Measurements from ENCODE around the gene PLXDC2.
A peak's percentile ranks its signal among the peaks of the same experiment; 100 is the strongest.

PLXDC2 gene

GRCh38 chr10:19936289-19936688 lies 120.1 kb downstream of the PLXDC2 start:
- TF ChIP-seq, protein P1, sequence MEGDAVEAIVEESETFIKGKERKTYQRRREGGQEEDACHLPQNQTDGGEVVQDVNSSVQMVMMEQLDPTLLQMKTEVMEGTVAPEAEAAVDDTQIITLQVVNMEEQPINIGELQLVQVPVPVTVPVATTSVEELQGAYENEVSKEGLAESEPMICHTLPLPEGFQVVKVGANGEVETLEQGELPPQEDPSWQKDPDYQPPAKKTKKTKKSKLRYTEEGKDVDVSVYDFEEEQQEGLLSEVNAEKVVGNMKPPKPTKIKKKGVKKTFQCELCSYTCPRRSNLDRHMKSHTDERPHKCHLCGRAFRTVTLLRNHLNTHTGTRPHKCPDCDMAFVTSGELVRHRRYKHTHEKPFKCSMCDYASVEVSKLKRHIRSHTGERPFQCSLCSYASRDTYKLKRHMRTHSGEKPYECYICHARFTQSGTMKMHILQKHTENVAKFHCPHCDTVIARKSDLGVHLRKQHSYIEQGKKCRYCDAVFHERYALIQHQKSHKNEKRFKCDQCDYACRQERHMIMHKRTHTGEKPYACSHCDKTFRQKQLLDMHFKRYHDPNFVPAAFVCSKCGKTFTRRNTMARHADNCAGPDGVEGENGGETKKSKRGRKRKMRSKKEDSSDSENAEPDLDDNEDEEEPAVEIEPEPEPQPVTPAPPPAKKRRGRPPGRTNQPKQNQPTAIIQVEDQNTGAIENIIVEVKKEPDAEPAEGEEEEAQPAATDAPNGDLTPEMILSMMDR (IDR thresholded peaks at IDR 0.05; ENCODE audit: insufficient read depth, missing control alignments): no peak
- FAIRE-seq: no peak

GRCh38 chr10:19937989-19938388 lies 121.8 kb downstream of the PLXDC2 start:
- TF ChIP-seq, protein P1 (IDR thresholded peaks at IDR 0.05; ENCODE audit: insufficient read depth, missing control alignments): no peak
- FAIRE-seq (no peak), DNase-seq (ENCODE audit: insufficient read length, low spot score) (no peak)

More at GRCh38 chr10:19936289-19936688, 120.1 kb downstream of the PLXDC2 start:
- no peak for DNase-seq (ENCODE audit: insufficient read length, low spot score)

GRCh38 chr10:19941206-19941880 lies 125.1 kb downstream of the PLXDC2 start:
- TF ChIP-seq, protein P1 (IDR thresholded peaks at IDR 0.05; ENCODE audit: insufficient read depth, missing control alignments): no peak
- FAIRE-seq: peak; percentile 41

GRCh38 chr10:19944911-19945663 lies 128.9 kb downstream of the PLXDC2 start:
- no peak for FAIRE-seq
- TF ChIP-seq, protein P1 (IDR thresholded peaks at IDR 0.05; ENCODE audit: insufficient read depth, missing control alignments): no peak
- no peak for DNase-seq (ENCODE audit: insufficient read length, low spot score)

More at GRCh38 chr10:19941206-19941880, 125.1 kb downstream of the PLXDC2 start:
- no peak for DNase-seq (ENCODE audit: insufficient read length, low spot score)

DNA sequence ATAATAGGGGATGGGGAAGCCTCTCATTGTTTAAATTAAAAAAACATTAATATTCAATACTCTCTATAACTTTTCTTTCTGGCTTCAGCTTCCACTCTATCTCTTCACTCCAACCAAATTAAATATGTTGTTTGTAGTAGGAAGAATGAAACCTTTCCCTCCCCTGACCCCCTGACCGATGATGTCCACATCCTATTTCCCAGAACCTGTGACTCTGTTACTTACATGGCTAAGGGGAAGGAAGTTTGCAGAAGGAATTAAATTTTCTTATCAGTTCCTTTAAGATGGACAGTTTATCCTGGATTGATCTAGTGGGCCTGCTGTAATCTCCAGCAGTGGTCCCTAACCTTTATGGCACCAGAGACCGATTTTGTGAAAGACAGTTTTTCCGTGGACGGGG lies 130.0 kb downstream of the PLXDC2 start:
- DNase-seq (ENCODE audit: insufficient read length, low spot score): no peak
- TF ChIP-seq, protein P1 (IDR thresholded peaks at IDR 0.05; ENCODE audit: insufficient read depth, missing control alignments): no peak
- FAIRE-seq: no peak

DNA sequence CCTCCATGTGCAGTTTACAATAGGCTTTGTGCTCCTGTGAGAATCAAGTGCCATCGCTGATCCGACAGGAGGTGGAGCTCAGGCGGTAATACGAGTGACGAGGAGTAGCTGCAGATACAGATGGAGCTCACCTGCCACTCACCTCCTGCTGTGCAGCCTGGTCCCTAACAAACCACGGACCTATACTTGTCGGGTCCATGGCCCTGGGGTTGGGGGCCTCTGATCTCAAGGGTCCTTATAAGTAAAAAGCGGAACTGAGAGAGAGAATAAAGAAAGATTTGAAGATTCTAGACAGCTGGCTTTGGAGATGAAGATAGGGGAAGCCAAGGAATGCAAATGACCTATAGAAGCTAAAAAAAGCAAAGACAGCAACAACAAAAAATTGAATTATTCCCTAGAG lies 130.6 kb downstream of the PLXDC2 start:
- TF ChIP-seq, protein P1 (IDR thresholded peaks at IDR 0.05; ENCODE audit: insufficient read depth, missing control alignments): no peak
- FAIRE-seq (no peak), DNase-seq (ENCODE audit: insufficient read length, low spot score) (no peak)

DNA sequence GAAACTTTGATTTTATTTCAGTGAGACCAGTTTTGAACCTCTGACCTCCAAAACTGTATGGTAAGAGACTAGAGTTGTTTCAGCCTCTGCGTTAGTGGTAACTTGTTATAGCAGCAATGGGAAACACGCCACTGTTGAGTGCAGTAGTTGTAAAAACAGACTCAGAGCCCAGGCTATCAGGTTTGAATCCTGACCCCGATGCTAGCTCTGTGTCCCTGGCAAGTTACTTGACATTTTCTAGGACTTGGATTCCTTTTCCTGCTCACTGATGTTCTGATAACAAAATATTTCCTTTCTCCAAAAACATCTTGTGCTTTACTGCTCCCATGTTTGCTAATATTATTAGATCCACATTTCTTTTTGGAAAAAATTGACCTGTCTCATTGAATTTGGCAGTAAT lies 131.0 kb downstream of the PLXDC2 start:
- no peak for FAIRE-seq
- DNase-seq (ENCODE audit: insufficient read length, low spot score): no peak

More for the DNA sequence above, 131.0 kb downstream of the PLXDC2 start:
- TF ChIP-seq, protein P1 (IDR thresholded peaks at IDR 0.05; ENCODE audit: insufficient read depth, missing control alignments): no peak

Measured in D721Med (cell line).